Stimulated activated CD4-positive, alpha-beta T cell treated with anti-CD3 and anti-CD28 coated beads, Interleukin-4, amount 100 ng/mL, for 1 hour (primary cell): ENCODE data around the gene PHF14.

Source experiments
- DNase-seq: peaks from one replicate; pipeline ENCODE4 v3.0.0-alpha.2; 2020

Gene PHF14

GRCh38 chr7:11120068-11120664, 146.5 kb downstream of the PHF14 start:
- DNase-seq, result no peak

GRCh38 chr7:11120675-11121220, 147.1 kb downstream of the PHF14 start:
- DNase-seq, result no peak

GRCh38 chr7:11124856-11125559, 151.3 kb downstream of the PHF14 start:
- DNase-seq, result no peak

GRCh38 chr7:11127114-11127785, 153.6 kb downstream of the PHF14 start:
- DNase-seq, result no peak

GRCh38 chr7:11127988-11128387, 154.3 kb downstream of the PHF14 start:
- no peak for DNase-seq

GRCh38 chr7:11128498-11128897, 154.8 kb downstream of the PHF14 start:
- DNase-seq, result no peak

GRCh38 chr7:11130012-11130411, 156.3 kb downstream of the PHF14 start:
- no peak for DNase-seq

- DNase-seq, result no peak
These were observed 156.9 kb downstream of the PHF14 start for GRCh38 chr7:11130601-11131000.

- no peak for DNase-seq
These were observed 159.8 kb downstream of the PHF14 start for GRCh38 chr7:11133436-11133959.

- no peak for DNase-seq
These were observed 161.9 kb downstream of the PHF14 start for GRCh38 chr7:11135573-11135972.

- no peak for DNase-seq
These were observed 167.9 kb downstream of the PHF14 start for GRCh38 chr7:11141541-11141940.

GRCh38 chr7:11153694-11154093, 180.0 kb downstream of the PHF14 start:
- DNase-seq, result no peak

GRCh38 chr7:11155883-11156282, 182.2 kb downstream of the PHF14 start:
- DNase-seq, result no peak

GRCh38 chr7:11161499-11161898, 187.8 kb downstream of the PHF14 start:
- DNase-seq, result no peak

GRCh38 chr7:11163220-11163619, 189.5 kb downstream of the PHF14 start:
- no peak for DNase-seq

GRCh38 chr7:11166051-11166450, 192.4 kb downstream of the PHF14 start:
- DNase-seq, result no peak

- DNase-seq, result no peak
These were observed 195.0 kb downstream of the PHF14 start for GRCh38 chr7:11168650-11169170.

GRCh38 chr7:11170175-11170574, 196.5 kb downstream of the PHF14 start:
- no peak for DNase-seq

GRCh38 chr7:11170863-11171568, 197.3 kb downstream of the PHF14 start:
- DNase-seq, result no peak

GRCh38 chr7:11171569-11172192, 198.0 kb downstream of the PHF14 start:
- no peak for DNase-seq

GRCh38 chr7:11172835-11173234, 199.2 kb downstream of the PHF14 start:
- no peak for DNase-seq

GRCh38 chr7:11175371-11175770, 201.7 kb downstream of the PHF14 start:
- no peak for DNase-seq
